OCI-LY1 (cell line): Measurements from ENCODE around the gene LPAR1.

Experiments used
- H2AFZ ChIP-seq: fragments of 200-600 bp; sonication (generic), shearing (Covaris generic); 2 replicates; pipeline ENCODE4 v1.6.0; 2014; ENCODE audit warnings: antibody characterized with exemption, mild to moderate bottlenecking, low read length
- H3F3A ChIP-seq: fragments of 200-600 bp; sonication (generic), shearing (Covaris generic); 2 replicates; pipeline ENCODE4 v1.6.0; 2014; ENCODE audit warnings: mild to moderate bottlenecking, antibody characterized with exemption, low read length, moderate library complexity; ENCODE audit not compliant: insufficient read depth
- H3K27ac ChIP-seq: fragments of 200-600 bp; sonication (generic); 2 replicates; pipeline ENCODE4 v1.5.1; 2014; ENCODE audit warnings: low read length, mixed run types, mild to moderate bottlenecking, low read depth; ENCODE audit not compliant: poor library complexity, severe bottlenecking
- H3K27me3 ChIP-seq: fragments of 200-600 bp; sonication (generic); 2 replicates; pipeline ENCODE4 v1.6.0; 2014; ENCODE audit warnings: antibody characterized with exemption, mild to moderate bottlenecking, low read length, moderate library complexity; ENCODE audit not compliant: insufficient read depth
- H3K36me3 ChIP-seq: fragments of 200-600 bp; sonication (generic); 2 replicates; pipeline ENCODE4 v1.6.1; 2014; ENCODE audit warnings: mild to moderate bottlenecking, antibody characterized with exemption, low read length, moderate library complexity, mixed read lengths; ENCODE audit not compliant: insufficient read depth
- H3K4me1 ChIP-seq: fragments of 200-600 bp; sonication (generic); 2 replicates; pipeline ENCODE4 v1.5.1; 2014; ENCODE audit warnings: mild to moderate bottlenecking, low read length, moderate library complexity; ENCODE audit not compliant: insufficient read depth, severe bottlenecking
- H3K4me2 ChIP-seq: fragments of 200-600 bp; sonication (generic), shearing (Covaris generic); 2 replicates; pipeline ENCODE4 v1.6.1; 2014; ENCODE audit warnings: low read length
- H3K4me3 ChIP-seq: fragments of 200-600 bp; sonication (generic); 2 replicates; pipeline ENCODE4 v1.5.1; 2014; ENCODE audit warnings: low read length, low read depth, mild to moderate bottlenecking, mixed read lengths; ENCODE audit not compliant: poor library complexity, severe bottlenecking
- H3K79me2 ChIP-seq: fragments of 200-600 bp; shearing (Covaris generic); 2 replicates; pipeline ENCODE4 v1.6.1; 2016; ENCODE audit warnings: mixed run types, low read length, mixed read lengths; ENCODE audit not compliant: insufficient read depth
- H3K9ac ChIP-seq: fragments of 200-600 bp; sonication (generic), shearing (Covaris generic); 2 replicates; pipeline ENCODE4 v1.6.1; 2014; ENCODE audit warnings: mild to moderate bottlenecking, low read length, mixed read lengths
- H3K9me2 ChIP-seq: fragments of 200-600 bp; sonication (generic), shearing (Covaris generic); 2 replicates; pipeline ENCODE4 v1.6.1; 2014; ENCODE audit warnings: low read depth, mild to moderate bottlenecking, low read length, mixed read lengths
- H3K9me3 ChIP-seq: fragments of 200-600 bp; shearing (Covaris generic); 2 replicates; pipeline ENCODE4 v1.6.1; 2014; ENCODE audit warnings: low read length, mixed read lengths
- H4K20me1 ChIP-seq: fragments of 200-600 bp; sonication (generic), shearing (Covaris generic); 2 replicates; pipeline ENCODE4 v1.6.0; 2016; ENCODE audit warnings: mild to moderate bottlenecking, low read length; ENCODE audit not compliant: insufficient read depth
- EZH2 ChIP-seq: fragments of 200-600 bp; sonication (generic), shearing (Covaris generic); IDR thresholded peaks from 2 replicates; pipeline ENCODE4 v1.8.0; 2017; ENCODE audit warnings: borderline replicate concordance, mixed run types, mild to moderate bottlenecking, antibody characterized with exemption, low read length, moderate library complexity, mixed read lengths
- TF ChIP-seq, protein P1 (sequence below): fragments of 200-600 bp; sonication (generic), shearing (Covaris generic); IDR thresholded peaks from 2 replicates; pipeline ENCODE4 v1.5.1; 2017; ENCODE audit warnings: mild to moderate bottlenecking, antibody characterized with exemption, low read length, moderate library complexity, mixed read lengths

Gene LPAR1

DNA sequence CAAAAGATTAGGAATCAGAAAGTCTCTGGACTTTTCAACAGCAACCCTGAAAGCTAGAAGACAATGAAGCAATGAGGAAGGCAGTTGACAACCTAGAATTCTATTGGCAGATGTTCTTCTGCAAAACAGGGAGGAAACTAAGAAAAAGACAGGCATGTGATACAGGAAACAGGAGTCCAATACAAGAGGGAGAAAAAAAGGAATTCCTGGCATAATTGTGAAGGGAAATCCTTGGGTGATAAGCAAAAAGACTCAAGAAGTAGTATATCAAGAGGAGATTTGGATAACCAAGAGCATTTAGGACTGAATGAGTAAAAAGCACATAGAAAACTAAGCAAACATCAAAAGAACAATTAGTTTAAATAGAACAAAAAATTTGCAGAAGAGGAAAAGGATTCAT lies 58.6 kb downstream of the LPAR1 start:
- no peak overlapping the region for H3K4me2 ChIP-seq
- H3K9me3 ChIP-seq: no peaks in the 10 kb centered on the region
- no peak overlapping the region for H2AFZ ChIP-seq
- no peaks in the 10 kb centered on the region for H3F3A ChIP-seq
- no peaks in the 10 kb centered on the region for H3K27me3 ChIP-seq
- no peak overlapping the region for H3K4me3 ChIP-seq
- H3K27ac ChIP-seq: no peak overlapping the region
- no peaks in the 10 kb centered on the region for H4K20me1 ChIP-seq
- TF ChIP-seq EZH2: no peak
- TF ChIP-seq, protein P1, sequence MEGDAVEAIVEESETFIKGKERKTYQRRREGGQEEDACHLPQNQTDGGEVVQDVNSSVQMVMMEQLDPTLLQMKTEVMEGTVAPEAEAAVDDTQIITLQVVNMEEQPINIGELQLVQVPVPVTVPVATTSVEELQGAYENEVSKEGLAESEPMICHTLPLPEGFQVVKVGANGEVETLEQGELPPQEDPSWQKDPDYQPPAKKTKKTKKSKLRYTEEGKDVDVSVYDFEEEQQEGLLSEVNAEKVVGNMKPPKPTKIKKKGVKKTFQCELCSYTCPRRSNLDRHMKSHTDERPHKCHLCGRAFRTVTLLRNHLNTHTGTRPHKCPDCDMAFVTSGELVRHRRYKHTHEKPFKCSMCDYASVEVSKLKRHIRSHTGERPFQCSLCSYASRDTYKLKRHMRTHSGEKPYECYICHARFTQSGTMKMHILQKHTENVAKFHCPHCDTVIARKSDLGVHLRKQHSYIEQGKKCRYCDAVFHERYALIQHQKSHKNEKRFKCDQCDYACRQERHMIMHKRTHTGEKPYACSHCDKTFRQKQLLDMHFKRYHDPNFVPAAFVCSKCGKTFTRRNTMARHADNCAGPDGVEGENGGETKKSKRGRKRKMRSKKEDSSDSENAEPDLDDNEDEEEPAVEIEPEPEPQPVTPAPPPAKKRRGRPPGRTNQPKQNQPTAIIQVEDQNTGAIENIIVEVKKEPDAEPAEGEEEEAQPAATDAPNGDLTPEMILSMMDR: no peak
- H3K36me3 ChIP-seq: no peaks in the 10 kb centered on the region
- no peaks in the 10 kb centered on the region for H3K79me2 ChIP-seq
- no peaks in the 10 kb centered on the region for H3K4me1 ChIP-seq
- H3K9me2 ChIP-seq: no peaks in the 10 kb centered on the region
- no peak overlapping the region for H3K9ac ChIP-seq

DNA sequence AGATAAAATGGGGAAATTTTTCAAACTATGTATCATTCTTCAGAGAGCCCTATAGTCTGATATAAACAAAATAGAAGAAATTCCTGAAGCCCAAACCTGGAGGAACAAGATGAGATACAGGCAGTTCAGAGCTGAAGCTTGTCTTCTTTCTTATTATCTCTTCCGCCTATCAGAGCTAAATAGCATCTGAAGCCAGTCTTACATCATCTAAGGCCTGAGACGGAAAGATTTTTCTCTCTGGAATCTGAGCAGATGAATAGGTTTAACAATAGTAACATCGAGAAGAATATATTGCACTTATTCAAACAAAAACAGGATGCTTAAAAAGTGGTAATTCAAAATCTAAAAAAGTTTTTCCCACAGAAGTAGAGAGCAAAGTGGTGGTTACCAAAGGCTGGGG lies 59.8 kb downstream of the LPAR1 start:
- no peak overlapping the region for H3K4me2 ChIP-seq
- H3K4me3 ChIP-seq: no peak overlapping the region
- no peaks in the 10 kb centered on the region for H3F3A ChIP-seq
- no peaks in the 10 kb centered on the region for H3K27me3 ChIP-seq
- no peaks in the 10 kb centered on the region for H3K36me3 ChIP-seq
- no peak overlapping the region for H3K27ac ChIP-seq
- no peaks in the 10 kb centered on the region for H3K4me1 ChIP-seq
- no peak for TF ChIP-seq EZH2
- TF ChIP-seq, protein P1: no peak
- no peaks in the 10 kb centered on the region for H3K9me3 ChIP-seq
- no peak overlapping the region for H2AFZ ChIP-seq
- H3K79me2 ChIP-seq: no peaks in the 10 kb centered on the region
- H4K20me1 ChIP-seq: no peaks in the 10 kb centered on the region
- no peaks in the 10 kb centered on the region for H3K9me2 ChIP-seq
- H3K9ac ChIP-seq: no peak overlapping the region

DNA sequence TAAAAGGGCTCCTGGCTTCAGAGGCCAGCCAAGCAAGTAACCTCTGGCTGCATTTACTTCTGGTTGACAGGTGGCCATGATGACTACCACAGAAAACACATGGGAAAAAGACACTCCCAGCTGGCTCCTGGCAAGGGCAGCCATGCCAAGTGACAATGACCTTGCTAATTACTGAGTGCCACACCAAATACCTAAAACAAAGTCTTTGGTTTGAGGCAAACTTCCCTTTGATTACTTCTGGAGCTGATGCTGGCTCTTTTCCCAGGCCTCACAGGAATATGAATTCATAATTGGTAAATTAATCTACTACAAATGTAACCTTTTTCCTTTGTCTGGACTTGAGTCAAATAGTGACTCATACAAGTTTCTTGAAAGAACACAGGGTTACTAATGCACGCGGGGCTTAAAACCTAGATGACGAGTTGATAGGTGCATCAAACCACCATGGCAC lies 61.0 kb downstream of the LPAR1 start:
- H3F3A ChIP-seq: no peaks in the 10 kb centered on the region
- H3K27ac ChIP-seq: no peak overlapping the region
- H3K4me2 ChIP-seq: no peak overlapping the region
- no peak overlapping the region for H3K4me3 ChIP-seq
- no peaks in the 10 kb centered on the region for H3K4me1 ChIP-seq
- H3K36me3 ChIP-seq: no peaks in the 10 kb centered on the region
- no peak overlapping the region for H2AFZ ChIP-seq
- TF ChIP-seq EZH2: no peak
- TF ChIP-seq, protein P1: no peak
- H3K79me2 ChIP-seq: no peaks in the 10 kb centered on the region
- H3K27me3 ChIP-seq: no peaks in the 10 kb centered on the region
- no peaks in the 10 kb centered on the region for H3K9me3 ChIP-seq
- no peaks in the 10 kb centered on the region for H3K9me2 ChIP-seq
- H3K9ac ChIP-seq: no peak overlapping the region
- no peaks in the 10 kb centered on the region for H4K20me1 ChIP-seq
